Keratinocyte (primary cell): Measurements from ENCODE around the gene SEC14L5.

Experiments
- CTCF ChIP-seq, 3 experiments: IDR thresholded peaks in 1 of 3; conservative IDR thresholded peaks in 1 of 3; optimal IDR thresholded peaks in 1 of 3; 2 replicates in 2 of 3; 3 replicates in 1 of 3; pipeline versions ENCODE3 to v1.5.1; 2011; ENCODE audit warnings: low read length in 3 of 3, mild to moderate bottlenecking in 3 of 3, moderate library complexity in 2 of 3, control low read depth in 1 of 3, inconsistent platforms in 1 of 3; ENCODE audit not compliant: insufficient read depth in 2 of 3; ENCODE audit errors: extremely low read depth in 1 of 3
- EZH2 ChIP-seq: IDR thresholded peaks from one replicate; pipeline ENCODE4 v1.6.1; 2012; ENCODE audit warnings: inconsistent platforms, mild to moderate bottlenecking, low read length, moderate library complexity

GRCh38 chr16:4944333-4945281, 13.5 kb upstream of the SEC14L5 start:
- TF ChIP-seq CTCF (optimal IDR thresholded peaks at IDR 0.05 in 1 of 3, IDR thresholded peaks at IDR 0.05 in 1 of 3, conservative IDR thresholded peaks at IDR 0.05 in 1 of 3; ENCODE audit: extremely low read depth in 1 of 3, insufficient read depth in 2 of 3, low read length in 3 of 3) (no peak), EZH2 (no peak)
